Uterus (tissue), 2 donors: ENCODE results near the gene PLXNB3.

Experiments
- CTCF ChIP-seq, 4 experiments: fragments of 200-600 bp in 2 of 4; fragments of 450-650 bp in 2 of 4; sonication (generic) in 2 of 4; IDR thresholded peaks; one replicate each; pipeline ENCODE4 v1.5.1; 2016 to 2019; ENCODE audit warnings: antibody characterized with exemption in 4 of 4, mild to moderate bottlenecking in 2 of 4, moderate library complexity in 1 of 4
- POLR2A ChIP-seq, 2 donors: fragments of 450-650 bp; IDR thresholded peaks; one replicate each; pipeline ENCODE4 v1.6.1; 2016; ENCODE audit warnings: antibody characterized with exemption in 2 of 2, mild to moderate bottlenecking in 1 of 2, moderate library complexity in 1 of 2

GRCh38 chrX:153782871-153783270 is 18.8 kb downstream of the PLXNB3 start:
- TF ChIP-seq CTCF (IDR thresholded peaks at IDR 0.05) (no peak), POLR2A (IDR thresholded peaks at IDR 0.05) (no peak)
